Measurements from ENCODE around the gene SLC7A11. TPM values are rescaled to one million over a fixed set of nuclear protein-coding genes. Genes with fewer than 3 reads are reported as not detected.

SLC7A11 gene
- total and polyA plus RNA-seq, 10 of the 15 experiments (the other 5 are each of a cell fraction or from before 2014, with no cell fraction given), result 1.6 to 9.8 (median 3.5) TPM

GRCh38 chr4:138192113-138192512 lies 50.0 kb downstream of the SLC7A11 start (continued):
- TF ChIP-seq, protein P1, sequence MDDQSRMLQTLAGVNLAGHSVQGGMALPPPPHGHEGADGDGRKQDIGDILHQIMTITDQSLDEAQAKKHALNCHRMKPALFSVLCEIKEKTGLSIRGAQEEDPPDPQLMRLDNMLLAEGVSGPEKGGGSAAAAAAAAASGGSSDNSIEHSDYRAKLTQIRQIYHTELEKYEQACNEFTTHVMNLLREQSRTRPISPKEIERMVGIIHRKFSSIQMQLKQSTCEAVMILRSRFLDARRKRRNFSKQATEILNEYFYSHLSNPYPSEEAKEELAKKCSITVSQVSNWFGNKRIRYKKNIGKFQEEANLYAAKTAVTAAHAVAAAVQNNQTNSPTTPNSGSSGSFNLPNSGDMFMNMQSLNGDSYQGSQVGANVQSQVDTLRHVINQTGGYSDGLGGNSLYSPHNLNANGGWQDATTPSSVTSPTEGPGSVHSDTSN (IDR thresholded peaks at IDR 0.05; ENCODE audit: insufficient replicate concordance, low read depth, low read length), result peak; percentile 25
- TF ChIP-seq BACH1 (IDR thresholded peaks at IDR 0.05; ENCODE audit: borderline replicate concordance) (no peak), SIX5 (IDR thresholded peaks at IDR 0.05; ENCODE audit: low read depth, low read length, severe bottlenecking) (no peak), ASH2L (IDR thresholded peaks at IDR 0.05; ENCODE audit: borderline replicate concordance, low read depth) (no peak), HDAC2 (IDR thresholded peaks at IDR 0.05) (no peak), NFXL1 (IDR thresholded peaks at IDR 0.05; ENCODE audit: borderline replicate concordance) (no peak), RB1 (IDR thresholded peaks at IDR 0.05; ENCODE audit: borderline replicate concordance) (no peak), STAT1 (conservative IDR thresholded peaks at IDR 0.05) (no peak), WRNIP1 (IDR thresholded peaks at IDR 0.05; ENCODE audit: borderline replicate concordance, low read depth, low read length) (no peak), BHLHE40 (IDR thresholded peaks at IDR 0.05; ENCODE audit: borderline replicate concordance in 1 of 2, low read depth in 2 of 2, low read length in 1 of 2) (peak; percentile 55 to 74; a peak in 2 of 4 replicates), CBFB (IDR thresholded peaks at IDR 0.05; ENCODE audit: low read depth) (no peak), CEBPB (IDR thresholded peaks at IDR 0.05; ENCODE audit: borderline replicate concordance in 1 of 2, low read depth in 2 of 2, low read length in 2 of 2) (no peak), MEF2B (IDR thresholded peaks at IDR 0.05; ENCODE audit: partially characterized antibody, poor library complexity, severe bottlenecking) (no peak), ESRRA (IDR thresholded peaks at IDR 0.05; ENCODE audit: low read length) (no peak), ZNF274 (IDR thresholded peaks at IDR 0.05; ENCODE audit: insufficient read depth, insufficient read length) (no peak), JUND (IDR thresholded peaks at IDR 0.05; ENCODE audit: low read depth, low read length) (peak; percentile 45; the same call in 1 of the 2 replicates), BCL11A (IDR thresholded peaks at IDR 0.05; ENCODE audit: low read depth, low read length) (peak; percentile 74), E2F8 (IDR thresholded peaks at IDR 0.05; ENCODE audit: low read depth, partially characterized antibody) (no peak), MYC (IDR thresholded peaks at IDR 0.05; ENCODE audit: insufficient read depth, insufficient read length, insufficient replicate concordance, low read length, severe bottlenecking) (no peak), GABPA (IDR thresholded peaks at IDR 0.05; ENCODE audit: low read depth) (no peak)
- TF ChIP-seq, protein P2, sequence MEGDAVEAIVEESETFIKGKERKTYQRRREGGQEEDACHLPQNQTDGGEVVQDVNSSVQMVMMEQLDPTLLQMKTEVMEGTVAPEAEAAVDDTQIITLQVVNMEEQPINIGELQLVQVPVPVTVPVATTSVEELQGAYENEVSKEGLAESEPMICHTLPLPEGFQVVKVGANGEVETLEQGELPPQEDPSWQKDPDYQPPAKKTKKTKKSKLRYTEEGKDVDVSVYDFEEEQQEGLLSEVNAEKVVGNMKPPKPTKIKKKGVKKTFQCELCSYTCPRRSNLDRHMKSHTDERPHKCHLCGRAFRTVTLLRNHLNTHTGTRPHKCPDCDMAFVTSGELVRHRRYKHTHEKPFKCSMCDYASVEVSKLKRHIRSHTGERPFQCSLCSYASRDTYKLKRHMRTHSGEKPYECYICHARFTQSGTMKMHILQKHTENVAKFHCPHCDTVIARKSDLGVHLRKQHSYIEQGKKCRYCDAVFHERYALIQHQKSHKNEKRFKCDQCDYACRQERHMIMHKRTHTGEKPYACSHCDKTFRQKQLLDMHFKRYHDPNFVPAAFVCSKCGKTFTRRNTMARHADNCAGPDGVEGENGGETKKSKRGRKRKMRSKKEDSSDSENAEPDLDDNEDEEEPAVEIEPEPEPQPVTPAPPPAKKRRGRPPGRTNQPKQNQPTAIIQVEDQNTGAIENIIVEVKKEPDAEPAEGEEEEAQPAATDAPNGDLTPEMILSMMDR (IDR thresholded peaks at IDR 0.05 in 2 of 3, conservative IDR thresholded peaks at IDR 0.05 in 1 of 3; ENCODE audit: control insufficient read depth in 2 of 3, extremely low read depth in 1 of 3, insufficient read depth in 1 of 3, low read depth in 3 of 3, low read length in 3 of 3), result no peak
